Inferior parietal cortex (tissue), 1 donor: Measurements from ENCODE around the gene SMARCE1.

ENCODE experiments used
- DNase-seq: peaks from one replicate; pipeline ENCODE4 v3.0.0-alpha.2; 2016; ENCODE audit errors: extremely low spot score

SMARCE1 gene

DNA sequence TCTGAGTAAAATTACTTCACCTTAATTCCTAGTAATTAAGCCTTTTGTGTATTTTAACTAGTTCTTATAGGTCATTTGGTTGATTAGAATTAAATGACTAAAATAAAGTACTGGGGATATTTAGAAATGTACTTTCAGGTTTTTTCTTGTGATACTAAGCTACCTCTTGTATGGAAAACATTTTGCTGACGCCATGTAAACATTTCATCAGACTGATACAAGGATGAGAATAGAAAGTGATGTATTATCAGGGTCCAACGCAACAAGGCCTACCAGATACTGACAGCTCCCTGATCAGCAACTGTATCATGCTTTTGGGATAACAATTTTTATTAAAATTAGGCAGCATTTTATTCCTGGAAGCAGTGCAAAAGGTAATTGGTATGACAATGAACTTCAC is 1.7 kb downstream of the SMARCE1 start:
- DNase-seq = no peak

DNA sequence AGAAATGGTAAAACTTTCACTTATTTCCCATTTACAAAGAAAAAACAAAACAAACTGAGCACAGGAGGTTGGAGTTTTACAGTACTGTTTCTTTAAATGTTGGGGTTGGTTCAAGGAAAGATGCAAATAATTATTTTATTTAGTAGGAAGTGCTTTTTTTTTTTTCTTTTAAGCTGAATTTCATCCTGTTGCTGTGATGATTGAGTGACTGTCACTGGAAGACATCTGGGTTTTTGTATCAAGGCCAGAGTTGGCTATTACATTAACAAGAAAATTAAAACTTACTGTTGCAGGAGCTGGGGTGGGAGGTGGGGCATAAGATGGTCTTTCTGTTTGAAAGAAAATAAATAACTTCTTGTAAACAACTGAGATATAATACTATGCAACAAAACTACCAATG is 2.3 kb downstream of the SMARCE1 start:
- DNase-seq = no peak

DNA sequence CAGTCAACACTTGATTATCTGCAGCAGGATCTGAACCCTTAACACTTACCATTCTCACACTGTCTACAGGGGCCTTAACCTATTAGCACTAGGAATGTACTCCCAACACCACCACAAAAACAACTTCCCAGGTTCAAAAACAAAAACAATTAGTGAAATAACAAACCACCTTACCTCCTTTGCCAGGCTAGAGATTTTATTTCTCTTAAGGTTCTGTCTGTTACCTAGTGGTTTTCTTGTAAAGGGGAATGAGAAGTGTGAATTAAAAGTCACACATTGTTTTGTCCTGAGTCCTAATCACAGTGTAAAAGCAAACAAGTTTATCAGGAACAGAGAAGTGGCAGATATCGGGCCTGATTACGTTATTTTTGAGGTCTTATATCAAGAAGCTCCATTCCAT is 9.7 kb downstream of the SMARCE1 start:
- no peak for DNase-seq

DNA sequence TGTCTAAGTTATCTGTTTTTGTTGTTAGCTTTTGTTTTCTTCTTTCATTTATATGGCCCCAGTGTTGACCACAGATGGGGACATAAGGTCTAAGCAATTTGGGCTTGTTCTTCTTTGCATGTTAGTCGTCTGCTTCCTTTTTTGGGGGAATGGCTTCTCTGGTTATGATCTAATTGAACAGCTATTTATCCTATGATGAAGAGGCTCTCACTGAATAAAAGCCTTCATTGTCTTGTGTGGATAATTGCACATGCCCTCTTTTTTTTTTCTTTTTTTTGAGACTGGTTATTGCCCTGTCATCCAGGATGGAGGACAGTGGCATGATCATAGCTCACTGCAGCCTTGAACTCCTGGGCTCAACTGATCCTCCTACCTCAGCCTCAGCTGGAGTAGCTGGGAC is 13.7 kb downstream of the SMARCE1 start:
- DNase-seq = no peak

DNA sequence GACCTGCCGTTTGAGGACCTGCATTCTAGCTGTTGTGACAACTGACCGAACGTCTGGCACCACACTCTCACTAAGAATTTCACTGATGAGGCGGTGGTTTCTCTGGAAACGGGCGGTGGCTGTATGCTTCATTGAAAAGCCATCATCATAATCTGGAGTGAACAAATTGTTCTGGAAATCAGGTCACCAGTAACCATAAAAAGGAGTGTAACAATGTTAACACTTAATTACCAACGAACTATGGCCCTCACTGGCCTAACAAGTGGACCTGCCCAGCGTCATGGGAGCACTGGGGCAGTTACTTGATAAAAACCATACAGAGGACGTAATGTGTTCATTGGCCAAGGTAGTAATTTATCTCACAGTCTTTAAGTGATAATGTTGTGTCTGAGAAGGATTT is 15.4 kb downstream of the SMARCE1 start:
- no peak for DNase-seq

DNA sequence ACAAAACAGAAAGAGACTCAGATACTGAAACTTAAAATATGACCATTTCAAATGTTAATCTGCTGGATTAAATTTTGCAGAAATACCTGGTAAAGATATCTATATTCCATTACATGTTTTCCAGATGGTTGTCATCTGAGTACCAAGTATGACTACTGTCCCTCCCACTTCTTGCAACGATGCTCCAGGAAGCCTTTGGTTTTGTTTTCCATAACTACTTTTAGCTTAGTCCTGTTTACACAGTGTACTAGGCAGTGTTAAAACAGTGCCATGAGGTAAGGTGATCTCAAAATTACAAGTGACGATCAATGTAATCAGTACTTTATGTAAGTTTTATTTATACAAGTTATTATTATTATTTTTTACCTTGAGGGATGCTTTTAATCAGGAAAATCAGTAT is 17.8 kb downstream of the SMARCE1 start:
- DNase-seq = no peak

DNA sequence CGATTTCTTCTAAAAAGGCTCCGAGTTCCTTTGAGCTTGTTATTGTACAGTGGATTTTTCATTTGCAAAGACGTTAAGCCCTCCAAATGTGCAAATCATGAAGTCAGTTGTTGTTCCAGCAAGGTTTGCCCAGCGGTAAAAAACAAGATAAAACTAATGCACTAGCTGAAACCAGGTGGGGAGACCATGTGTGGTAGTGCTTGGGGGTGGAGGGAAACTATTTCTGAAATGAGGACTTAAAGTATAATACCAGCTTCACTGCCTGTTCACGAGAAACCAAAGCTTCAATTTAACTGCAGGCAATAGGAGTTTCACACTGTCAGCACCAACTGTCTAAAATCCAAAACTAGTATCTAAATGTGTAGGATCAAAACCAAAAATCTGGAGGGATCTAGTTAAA is 22.3 kb downstream of the SMARCE1 start:
- DNase-seq = peak; percentile 11

DNA sequence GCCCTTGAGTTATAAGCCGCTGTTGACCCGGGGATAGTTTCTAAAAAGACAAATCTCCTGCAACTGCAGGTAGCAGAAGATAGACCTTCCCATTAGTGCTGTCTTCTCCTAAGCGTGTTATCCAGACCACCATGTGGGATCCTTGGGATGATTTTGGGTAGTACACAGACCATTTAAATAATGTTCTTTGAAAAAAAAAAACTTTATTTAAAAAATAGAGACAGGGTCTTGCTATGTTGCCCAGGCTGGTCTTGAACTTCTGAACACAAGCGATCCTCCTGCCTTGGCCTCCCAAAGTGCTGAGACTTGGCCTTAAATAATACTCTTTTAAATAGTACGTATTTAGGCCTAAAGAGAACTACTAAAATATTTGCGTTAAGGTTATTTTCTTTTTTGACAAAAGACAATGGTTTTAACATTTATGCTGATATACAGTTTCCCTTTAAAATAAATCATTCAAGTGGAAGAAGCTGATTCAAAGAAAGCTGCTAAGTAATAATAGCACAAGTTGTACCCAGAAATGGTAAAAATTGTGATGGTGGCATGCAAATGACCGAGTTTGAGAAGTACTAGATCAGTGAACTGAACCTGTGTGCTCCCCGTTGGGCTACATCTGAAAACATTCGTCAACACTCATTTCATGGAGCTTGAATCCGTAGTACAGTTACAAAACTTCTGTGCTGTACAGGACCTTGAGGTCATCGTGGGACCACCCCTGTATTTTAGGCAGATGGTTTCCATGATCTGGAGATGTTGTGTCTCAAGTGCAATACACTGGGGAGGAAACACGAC is 24.0 kb downstream of the SMARCE1 start:
- DNase-seq = no peak

DNA sequence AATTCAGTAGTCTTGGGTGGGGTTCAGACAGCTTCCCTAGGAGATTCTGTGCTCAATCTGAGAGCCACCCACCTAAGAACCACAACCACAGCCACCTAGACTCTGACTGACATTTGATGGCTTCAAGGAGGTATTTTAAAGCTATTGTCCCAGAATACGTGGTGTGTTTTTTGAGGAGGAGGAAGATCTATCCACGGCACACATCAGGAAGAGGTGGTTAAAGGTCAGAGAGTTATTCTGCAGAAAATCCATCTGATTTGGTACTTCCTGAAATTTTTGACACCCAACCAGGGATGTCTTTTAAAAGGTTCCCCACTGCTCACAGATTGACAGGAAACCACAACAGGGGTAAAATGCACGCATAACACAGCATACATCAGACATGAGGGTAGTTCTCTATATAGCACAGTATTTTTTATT is 25.1 kb downstream of the SMARCE1 start:
- DNase-seq = no peak

DNA sequence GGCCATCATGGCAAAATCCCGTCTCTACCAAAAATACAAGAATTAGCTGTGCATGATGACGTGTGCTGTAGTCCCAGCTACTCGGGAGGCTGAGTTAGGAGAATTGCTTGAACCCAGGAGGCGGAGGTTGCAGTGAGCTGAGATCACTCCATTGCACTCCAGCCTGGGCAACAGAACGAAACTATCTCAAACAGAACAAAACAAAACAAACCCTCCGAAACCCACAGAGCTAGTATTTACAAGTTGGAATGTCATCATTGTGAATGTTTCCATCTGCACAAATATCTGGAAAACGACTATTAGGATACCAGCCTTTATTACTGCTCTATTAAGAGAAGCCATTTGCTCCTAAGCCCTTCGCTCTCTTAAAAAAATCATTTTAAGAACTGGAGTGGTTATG is 26.0 kb downstream of the SMARCE1 start:
- no peak for DNase-seq

DNA sequence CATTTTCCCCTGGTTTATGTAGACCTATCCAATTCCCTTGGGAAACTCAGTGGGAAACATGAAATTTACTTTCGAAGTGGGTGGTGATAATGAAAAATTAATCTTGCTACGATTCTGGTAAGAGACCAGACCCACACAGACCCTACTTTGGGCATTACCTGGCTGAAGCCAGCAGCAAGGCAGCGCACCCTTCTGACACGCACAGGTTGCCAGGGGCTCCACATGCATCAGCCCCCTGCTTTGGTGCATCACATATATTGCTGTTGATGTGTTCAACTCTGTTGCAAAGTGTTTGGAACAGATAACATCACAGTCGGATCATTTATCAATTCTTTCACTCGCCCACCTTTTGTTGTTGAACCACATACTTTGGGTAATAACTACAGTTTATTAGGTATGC is 26.6 kb downstream of the SMARCE1 start:
- DNase-seq = no peak

DNA sequence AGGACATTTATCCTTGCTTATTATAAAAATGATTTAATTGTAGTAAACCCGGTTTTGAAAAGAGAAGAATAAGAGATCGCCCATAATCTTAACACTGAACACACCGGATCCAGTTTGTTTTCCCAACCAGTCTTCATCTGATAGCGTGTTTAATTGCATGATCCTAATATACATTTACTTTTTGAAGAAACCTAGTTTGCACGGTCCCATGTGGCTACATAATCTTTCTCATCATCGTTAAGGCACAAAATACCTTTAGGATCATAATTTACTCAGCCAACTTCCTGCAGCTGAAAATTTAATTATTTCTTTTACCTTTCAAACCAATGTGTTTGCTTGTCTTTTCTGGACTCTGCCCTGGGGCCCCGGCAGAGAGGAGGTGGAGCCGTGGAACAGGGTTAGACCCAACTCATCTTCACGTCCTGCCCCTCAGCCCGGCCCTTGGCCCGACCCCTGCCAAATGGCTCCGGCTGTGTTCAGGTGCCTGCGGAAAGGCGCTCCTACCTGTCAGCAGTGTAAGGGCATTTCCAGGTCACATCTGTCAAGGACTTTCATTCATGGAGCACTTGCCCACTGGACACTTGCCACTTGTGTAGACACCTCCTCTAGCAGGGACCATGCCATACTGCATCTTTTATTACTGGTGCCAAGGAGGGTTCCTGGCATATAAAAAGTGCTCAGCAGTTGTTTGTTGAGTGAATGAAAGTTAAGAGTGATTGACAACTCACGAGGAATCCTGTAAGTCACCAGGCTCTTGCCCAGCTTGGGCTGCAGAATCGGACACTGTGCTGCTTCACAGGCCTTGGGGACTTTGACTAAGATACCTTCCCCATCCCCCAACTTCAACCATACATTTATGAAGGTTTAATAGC is 28.6 kb downstream of the SMARCE1 start:
- DNase-seq = no peak

DNA sequence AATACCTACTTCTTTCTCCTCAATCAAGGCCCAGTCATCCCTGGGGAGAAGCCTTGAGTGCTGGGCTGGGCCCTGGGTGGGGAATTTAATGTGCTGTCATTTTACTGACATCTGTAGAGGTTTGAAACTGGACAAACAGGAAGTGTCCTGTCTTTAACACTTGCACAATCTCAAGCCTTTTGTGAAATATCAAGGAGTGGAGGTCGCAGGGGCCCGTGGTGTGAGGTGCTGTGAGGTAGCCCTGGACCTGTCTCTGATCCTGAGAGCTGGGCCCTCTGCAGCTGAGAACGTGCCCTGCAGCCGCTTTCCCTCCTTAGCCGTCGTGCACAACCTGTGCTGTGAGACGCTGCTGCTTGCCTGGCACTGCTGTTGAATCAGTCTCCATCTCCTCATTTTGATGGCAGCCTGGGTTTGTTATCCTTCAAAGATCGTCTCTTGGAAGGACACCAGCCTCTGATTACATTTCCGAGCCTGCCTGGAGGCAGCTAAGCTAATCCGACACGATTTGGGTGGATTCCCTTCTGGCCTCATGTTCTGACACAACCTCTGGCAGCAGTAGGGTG is 29.9 kb downstream of the SMARCE1 start:
- DNase-seq = no peak

DNA sequence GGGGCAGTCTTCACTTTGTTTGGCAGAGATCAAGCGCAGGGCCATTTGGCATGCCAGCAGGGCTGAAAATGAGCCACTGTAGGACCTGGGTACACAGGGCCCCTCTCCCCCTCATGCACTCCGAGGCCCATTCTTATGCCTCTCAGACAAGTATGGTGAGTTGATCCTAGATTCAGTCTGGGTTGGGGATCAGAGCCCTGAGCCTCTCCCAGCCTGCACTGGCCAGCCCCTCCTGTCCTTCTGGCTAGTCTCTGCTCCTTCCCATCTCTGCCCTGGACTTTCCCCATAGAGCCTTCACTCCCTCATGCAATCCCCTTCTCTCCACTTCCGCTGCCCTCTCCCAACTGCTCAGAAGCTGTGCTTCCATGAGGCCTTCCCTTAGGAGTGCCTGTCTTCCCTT is 31.0 kb downstream of the SMARCE1 start:
- DNase-seq = no peak

DNA sequence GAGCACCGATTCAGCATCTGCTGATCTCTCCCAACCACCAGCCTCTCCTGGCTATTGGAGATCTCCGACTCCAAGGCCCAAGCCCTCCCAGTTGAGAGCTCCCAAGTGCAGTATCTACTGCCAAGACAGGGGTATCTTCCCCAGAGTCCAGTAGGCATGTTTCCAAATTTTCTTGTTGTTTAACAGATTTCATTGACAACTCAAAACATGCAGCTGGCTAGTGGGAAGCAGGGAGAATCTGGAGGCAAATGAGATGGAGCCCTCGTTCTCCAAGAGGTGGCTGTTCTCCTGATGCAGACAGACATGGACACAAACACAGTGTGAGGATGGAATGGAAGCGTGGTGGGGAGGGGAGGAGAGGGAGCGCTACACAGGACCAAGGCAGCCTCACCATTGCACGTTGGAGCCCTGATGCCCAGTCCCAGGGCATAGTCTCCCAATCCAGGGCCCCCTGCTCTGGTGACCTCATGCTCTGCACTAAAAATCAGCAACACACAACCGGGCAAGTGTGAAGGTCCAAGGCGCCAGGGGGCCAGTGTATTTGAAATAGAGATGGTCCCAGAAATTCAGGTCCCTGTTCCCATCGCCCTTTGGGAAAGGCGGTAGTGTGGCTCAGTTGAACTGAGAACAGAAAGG is 31.7 kb downstream of the SMARCE1 start:
- no peak for DNase-seq

DNA sequence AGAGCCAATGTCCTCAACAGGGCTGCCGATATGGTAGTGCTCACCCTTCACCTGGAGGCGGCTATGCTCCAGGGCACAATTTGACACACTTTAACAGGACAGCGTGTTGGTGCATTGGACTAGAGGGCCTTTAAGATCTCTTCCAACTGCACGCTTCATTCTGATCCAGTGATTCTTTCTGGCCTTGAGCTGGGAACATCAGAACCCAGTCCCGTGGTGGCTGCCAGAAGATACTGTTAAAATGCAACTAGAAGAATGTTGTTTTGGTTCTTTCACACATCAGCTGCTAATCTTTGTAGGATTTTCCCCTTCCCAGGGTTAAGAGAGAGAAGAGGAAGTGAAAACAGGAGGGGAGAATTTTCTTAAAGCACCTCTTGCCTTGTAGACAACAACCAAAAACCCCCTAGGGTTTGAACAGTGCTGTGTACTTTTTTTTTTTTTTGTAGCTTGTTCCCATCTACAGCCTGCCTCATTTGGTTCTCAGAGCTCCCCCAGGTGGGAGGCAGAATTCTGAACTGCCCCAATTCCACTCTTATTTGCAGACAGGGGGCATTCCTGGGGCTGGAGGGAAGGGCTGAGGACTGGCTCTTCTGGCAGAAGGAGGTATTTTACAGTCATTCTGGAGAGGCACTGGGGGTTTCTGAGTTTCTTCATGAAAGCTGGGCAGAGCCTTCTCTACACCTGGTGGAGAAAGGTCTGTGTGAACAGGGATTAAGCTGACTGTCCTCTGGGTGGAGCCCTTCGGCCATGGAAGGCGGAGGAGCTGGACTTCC is 32.4 kb downstream of the SMARCE1 start:
- DNase-seq = no peak

DNA sequence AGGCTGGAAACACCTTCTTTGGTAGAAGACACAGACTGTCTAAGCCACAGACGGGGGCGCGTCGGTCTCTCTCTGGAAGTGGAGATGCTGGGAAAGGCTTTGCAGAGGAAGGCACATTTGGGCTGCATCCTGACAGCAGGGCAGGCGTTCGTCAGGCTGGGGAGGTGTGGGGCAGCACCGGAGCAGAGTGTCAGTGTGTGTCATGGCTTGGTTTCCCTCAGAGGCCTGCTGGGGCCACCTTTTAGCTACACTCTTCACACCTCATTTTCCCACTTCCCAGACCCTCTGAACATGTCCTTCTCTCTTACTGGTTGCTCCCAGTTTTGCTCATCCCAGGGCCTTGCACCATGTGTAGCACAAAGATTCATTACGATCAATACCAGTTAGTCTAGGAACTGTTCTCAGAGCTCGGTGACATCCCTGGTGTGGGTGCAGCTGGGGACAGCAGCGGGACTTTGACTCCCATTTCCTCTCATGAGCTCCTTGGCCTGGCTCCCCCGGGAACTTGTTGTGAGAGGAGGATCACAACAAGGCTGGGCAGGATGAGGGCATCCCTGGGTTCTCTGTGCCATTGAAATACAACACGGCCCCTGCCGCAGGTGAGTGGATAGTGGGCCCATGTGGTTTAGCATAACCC is 33.1 kb downstream of the SMARCE1 start:
- no peak for DNase-seq

DNA sequence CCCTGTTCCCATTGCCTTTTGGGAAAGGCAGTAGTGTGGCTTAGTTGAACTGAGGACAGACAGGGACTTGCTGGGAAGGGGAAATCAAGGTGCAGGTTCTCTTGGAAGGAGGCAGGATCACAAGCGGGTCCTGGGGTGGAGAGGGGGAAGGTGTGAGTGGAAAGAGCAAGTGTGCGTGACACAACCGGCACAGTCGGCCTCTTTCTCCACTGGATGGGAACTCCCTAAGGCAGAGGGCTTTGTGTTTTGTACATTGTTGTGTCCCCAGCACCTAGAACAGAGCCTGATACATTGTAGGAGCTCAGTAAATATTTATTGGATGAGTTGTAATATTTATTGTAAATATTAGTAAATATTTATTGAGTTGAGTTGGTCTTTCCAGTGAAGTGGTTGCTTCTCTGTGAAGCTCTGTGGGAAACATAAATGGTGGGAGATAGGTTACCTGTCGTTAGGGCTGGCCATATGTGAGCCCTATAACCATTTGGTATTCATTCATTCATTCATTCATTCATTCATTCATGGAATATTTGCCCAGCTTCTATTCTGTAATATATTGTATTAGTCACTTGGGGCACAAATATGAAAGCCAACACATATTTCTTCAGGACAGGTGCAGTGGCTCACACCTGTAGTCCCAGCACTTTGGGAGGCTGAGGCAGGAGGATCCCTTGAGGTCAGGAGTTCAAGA is 34.0 kb downstream of the SMARCE1 start:
- no peak for DNase-seq

DNA sequence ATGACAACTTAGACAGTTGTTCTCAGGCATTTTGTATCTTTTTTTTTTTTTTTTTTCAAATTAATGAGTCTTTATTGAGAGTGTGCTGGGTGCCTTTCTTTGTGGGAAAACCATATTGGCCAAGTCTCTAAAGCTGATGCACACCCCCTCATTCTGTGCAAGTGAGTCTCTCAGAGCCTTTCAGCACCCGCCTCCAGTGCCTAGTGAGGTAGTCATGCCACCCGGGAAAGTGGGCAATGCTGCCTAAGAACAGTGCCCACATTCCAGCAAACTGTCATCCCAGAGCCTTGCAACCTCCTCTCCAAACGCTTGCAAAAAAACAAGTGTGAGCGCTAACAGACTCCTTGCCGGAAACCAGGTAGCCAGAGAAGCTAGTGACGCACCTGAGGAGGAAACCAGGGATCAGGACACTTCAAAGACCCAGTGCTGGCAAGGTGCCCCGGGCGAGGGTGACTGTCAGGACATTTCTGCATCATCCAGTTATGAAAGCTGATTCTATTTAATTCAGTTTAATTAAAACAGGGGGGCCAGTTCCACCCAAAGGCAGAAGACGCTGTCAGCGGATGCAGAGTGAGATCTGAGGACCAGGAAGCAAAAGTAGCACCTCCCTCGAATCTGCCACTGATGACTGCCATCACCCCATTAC is 34.9 kb downstream of the SMARCE1 start:
- DNase-seq = peak; percentile 26
